ENCODE results near the gene FBN3.

DNA sequence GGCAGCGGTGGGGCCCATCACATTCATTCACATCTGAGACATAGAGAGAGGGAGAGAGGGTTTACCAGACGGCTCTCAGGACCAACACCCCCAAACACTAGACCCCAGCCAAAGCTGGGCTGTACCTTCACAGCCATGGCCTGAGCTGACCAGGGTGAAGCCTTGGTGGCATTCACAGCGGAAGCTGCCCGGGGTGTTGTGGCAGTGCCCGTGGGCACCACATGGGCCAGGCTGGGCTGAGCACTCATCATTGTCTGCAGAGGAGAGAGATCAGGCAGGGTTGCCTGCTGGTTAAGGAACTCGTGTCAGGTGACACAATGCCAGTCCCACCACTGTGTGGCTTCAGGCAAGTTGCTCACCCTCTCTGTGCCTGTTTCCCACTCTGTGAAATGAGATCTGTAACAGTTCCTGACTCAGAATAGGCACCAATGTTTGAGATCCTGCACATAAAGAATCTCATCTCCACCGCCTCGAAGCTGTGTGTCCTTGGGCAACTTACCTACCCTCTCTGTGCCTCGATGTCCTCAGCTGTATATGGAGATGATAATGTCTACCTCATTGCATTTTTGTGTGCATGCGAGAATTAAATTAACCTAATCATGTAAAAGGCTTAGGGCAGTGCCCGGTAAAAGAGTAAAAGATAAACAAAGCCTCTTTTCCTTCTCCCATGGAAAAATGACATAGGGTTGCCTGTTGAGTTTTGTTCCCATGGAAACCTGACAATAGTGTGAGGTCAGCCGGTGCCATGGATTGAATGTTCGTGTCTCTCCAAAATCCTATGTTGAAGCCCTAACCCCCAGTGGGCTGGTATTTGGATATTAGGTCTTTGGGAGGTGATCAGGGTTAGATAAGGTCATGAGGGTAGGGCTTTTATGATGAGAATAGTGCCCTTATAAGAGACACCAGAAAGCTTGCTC is 74.0 kb downstream of the FBN3 start:
- no peak for TF ChIP-seq REST (IDR thresholded peaks at IDR 0.05; ENCODE audit: insufficient read depth in 1 of 2, low read depth in 2 of 2, low read length in 1 of 2)
- TF ChIP-seq, protein P1, sequence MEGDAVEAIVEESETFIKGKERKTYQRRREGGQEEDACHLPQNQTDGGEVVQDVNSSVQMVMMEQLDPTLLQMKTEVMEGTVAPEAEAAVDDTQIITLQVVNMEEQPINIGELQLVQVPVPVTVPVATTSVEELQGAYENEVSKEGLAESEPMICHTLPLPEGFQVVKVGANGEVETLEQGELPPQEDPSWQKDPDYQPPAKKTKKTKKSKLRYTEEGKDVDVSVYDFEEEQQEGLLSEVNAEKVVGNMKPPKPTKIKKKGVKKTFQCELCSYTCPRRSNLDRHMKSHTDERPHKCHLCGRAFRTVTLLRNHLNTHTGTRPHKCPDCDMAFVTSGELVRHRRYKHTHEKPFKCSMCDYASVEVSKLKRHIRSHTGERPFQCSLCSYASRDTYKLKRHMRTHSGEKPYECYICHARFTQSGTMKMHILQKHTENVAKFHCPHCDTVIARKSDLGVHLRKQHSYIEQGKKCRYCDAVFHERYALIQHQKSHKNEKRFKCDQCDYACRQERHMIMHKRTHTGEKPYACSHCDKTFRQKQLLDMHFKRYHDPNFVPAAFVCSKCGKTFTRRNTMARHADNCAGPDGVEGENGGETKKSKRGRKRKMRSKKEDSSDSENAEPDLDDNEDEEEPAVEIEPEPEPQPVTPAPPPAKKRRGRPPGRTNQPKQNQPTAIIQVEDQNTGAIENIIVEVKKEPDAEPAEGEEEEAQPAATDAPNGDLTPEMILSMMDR (IDR thresholded peaks at IDR 0.05) = no peak

Data from Panc1 (cell line).